PC-9 (cell line): ENCODE measurements around the gene TCN1.

Experiments used
- CTCF ChIP-seq: fragments of 200-600 bp; sonication (generic); conservative IDR thresholded peaks from 2 replicates; pipeline ENCODE4 v1.6.1; 2017; ENCODE audit warnings: mixed run types, antibody characterized with exemption, mild to moderate bottlenecking, moderate library complexity
- EZH2 ChIP-seq: fragments of 200-600 bp; sonication (generic); IDR thresholded peaks from 2 replicates; pipeline ENCODE4 v1.8.0; 2017; ENCODE audit warnings: antibody characterized with exemption, low read depth

- TF ChIP-seq CTCF (no peak), EZH2 (no peak)
Measured at GRCh38 chr11:59877784-59878183, 11.5 kb upstream of the TCN1 start.
